Cardiac muscle cell (in vitro differentiated cells and primary cell): ENCODE data around the gene PSME3IP1. TPM values are rescaled to one million over a fixed set of nuclear protein-coding genes. Genes with fewer than 3 reads are reported as not detected.

Experiments
- DNase-seq, 2 donors: peaks; one replicate each; pipeline versions ENCODE4 v3.0.0 to v3.0.0-alpha.2; 2010 to 2017; ENCODE audit warnings: low read depth in 1 of 2, low spot score in 1 of 2
- H3K27ac ChIP-seq: fragments of 200-600 bp; sonication (generic); 2 replicates; pipeline ENCODE4 v1.5.1; 2016
- H3K27me3 ChIP-seq: fragments of 200-600 bp; sonication (generic); 2 replicates; pipeline ENCODE4 v1.6.0; 2016; ENCODE audit warnings: control low read depth
- H3K36me3 ChIP-seq: fragments of 200-600 bp; sonication (generic); 2 replicates; pipeline ENCODE4 v1.5.1; 2016; ENCODE audit warnings: control low read depth
- H3K4me1 ChIP-seq: fragments of 200-600 bp; sonication (generic); 2 replicates; pipeline ENCODE4 v1.8.1; 2017; ENCODE audit warnings: low read depth, mild to moderate bottlenecking, mixed run types
- H3K4me3 ChIP-seq: fragments of 200-600 bp; sonication (generic); 2 replicates; pipeline ENCODE4 v1.5.1; 2016; ENCODE audit warnings: mild to moderate bottlenecking
- H3K9me3 ChIP-seq: fragments of 200-600 bp; sonication (generic); 2 replicates; pipeline ENCODE4 v1.5.1; 2017; ENCODE audit warnings: low read depth, mild to moderate bottlenecking, control low read depth
- polyA plus RNA-seq: library from polyadenylated mRNA; unstranded; fragments of >200 nt; fragmentation: Nextera tagmentation; extraction: Ambion mirVana; gene quantifications from 2 replicates; pipeline ENCODE4 v1.2.1, GENCODE V29; 2016
- total RNA-seq: library from RNA; depleted of rRNA; stranded (reverse); fragments of >200 nt; gene quantifications from 2 replicates; pipeline ENCODE4 v1.2.3, GENCODE V29; 2016
- TF ChIP-seq, protein P1 (sequence below): IDR thresholded peaks from 2 replicates; pipeline ENCODE4 v1.5.1; 2012; ENCODE audit warnings: low read depth, mild to moderate bottlenecking, low read length

Gene PSME3IP1
- total and polyA plus RNA-seq, 2 experiments from 2014 or later: 73.6 to 108 TPM

GRCh38 chr16:57231821-57232350 is 46.0 kb upstream of the PSME3IP1 start:
- no peak overlapping the region for H3K27ac ChIP-seq
- no peak overlapping the region for H3K4me3 ChIP-seq
- DNase-seq: peak in 1 of 2 donors; percentile 10
- H3K27me3 ChIP-seq: no peaks in the 10 kb centered on the region
- TF ChIP-seq, protein P1, sequence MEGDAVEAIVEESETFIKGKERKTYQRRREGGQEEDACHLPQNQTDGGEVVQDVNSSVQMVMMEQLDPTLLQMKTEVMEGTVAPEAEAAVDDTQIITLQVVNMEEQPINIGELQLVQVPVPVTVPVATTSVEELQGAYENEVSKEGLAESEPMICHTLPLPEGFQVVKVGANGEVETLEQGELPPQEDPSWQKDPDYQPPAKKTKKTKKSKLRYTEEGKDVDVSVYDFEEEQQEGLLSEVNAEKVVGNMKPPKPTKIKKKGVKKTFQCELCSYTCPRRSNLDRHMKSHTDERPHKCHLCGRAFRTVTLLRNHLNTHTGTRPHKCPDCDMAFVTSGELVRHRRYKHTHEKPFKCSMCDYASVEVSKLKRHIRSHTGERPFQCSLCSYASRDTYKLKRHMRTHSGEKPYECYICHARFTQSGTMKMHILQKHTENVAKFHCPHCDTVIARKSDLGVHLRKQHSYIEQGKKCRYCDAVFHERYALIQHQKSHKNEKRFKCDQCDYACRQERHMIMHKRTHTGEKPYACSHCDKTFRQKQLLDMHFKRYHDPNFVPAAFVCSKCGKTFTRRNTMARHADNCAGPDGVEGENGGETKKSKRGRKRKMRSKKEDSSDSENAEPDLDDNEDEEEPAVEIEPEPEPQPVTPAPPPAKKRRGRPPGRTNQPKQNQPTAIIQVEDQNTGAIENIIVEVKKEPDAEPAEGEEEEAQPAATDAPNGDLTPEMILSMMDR: no peak
- H3K36me3 ChIP-seq: peaks cover 58% of the 10 kb centered on the region
- no peaks in the 10 kb centered on the region for H3K4me1 ChIP-seq
- H3K9me3 ChIP-seq: no peaks in the 10 kb centered on the region

DNA sequence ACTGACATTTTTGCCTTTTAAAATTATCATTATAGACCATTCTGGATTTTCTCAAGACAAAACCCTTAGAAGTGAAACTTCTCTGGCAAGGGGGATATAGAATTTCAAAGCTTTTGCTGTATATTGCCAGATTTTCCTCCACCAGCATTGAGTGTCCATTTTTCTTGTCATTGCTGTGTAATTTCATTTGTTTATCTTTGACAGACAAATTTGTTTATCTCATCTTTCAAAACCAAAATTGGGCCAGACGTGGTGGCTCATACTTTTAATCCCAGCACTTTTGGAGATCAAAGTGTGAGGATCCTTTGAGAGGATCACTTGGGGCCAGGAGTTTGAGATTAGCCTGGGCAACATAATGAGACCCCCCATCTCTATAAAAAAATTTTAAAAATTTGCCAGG is 43.2 kb upstream of the PSME3IP1 start:
- H3K36me3 ChIP-seq: peaks cover 58% of the 10 kb centered on the region

GRCh38 chr16:57226701-57227621 is 41.1 kb upstream of the PSME3IP1 start:
- H3K27me3 ChIP-seq: no peaks in the 10 kb centered on the region
- H3K4me3 ChIP-seq: no peak overlapping the region
- H3K4me1 ChIP-seq: no peaks in the 10 kb centered on the region
- DNase-seq: no peak
- H3K36me3 ChIP-seq: peaks cover 56% of the 10 kb centered on the region
- H3K9me3 ChIP-seq: no peaks in the 10 kb centered on the region
- no peak overlapping the region for H3K27ac ChIP-seq
- TF ChIP-seq, protein P1: no peak

More for the DNA sequence above, 43.2 kb upstream of the PSME3IP1 start:
- no peaks in the 10 kb centered on the region for H3K4me1 ChIP-seq
- no peak overlapping the region for H3K27ac ChIP-seq
- TF ChIP-seq, protein P1: no peak
- DNase-seq: no peak
- H3K9me3 ChIP-seq: no peaks in the 10 kb centered on the region
- H3K27me3 ChIP-seq: no peaks in the 10 kb centered on the region
- H3K4me3 ChIP-seq: no peak overlapping the region

DNA sequence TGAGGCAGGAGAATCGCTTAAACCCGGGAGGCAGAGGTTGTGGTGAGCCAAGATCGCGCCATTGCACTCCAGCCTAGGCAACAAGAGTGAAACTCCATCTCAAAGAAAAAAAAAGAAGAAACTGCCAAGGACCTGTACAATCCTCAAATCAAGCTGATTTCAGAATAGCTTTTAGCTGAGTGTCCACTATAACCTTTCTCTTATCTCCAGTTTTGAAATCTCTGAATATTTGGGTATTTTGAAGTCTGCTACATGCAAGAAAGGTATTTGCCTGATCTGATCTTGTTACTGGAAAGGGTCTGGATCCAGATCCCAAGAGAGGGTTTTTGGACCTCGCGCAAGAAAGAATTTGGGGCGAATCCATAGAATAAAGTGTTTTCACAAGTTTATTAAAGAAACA is 40.1 kb upstream of the PSME3IP1 start:
- no peaks in the 10 kb centered on the region for H3K4me1 ChIP-seq
- H3K27me3 ChIP-seq: no peaks in the 10 kb centered on the region
- DNase-seq: no peak
- H3K27ac ChIP-seq: no peak overlapping the region
- peaks cover 56% of the 10 kb centered on the region for H3K36me3 ChIP-seq
- H3K4me3 ChIP-seq: no peak overlapping the region
- no peaks in the 10 kb centered on the region for H3K9me3 ChIP-seq
- TF ChIP-seq, protein P1: no peak

- TF ChIP-seq, protein P1: no peak
- H3K36me3 ChIP-seq: peaks cover 51% of the 10 kb centered on the region
- peak in 1 of 2 donors; percentile 5 for DNase-seq
These were observed 39.0 kb upstream of the PSME3IP1 start for GRCh38 chr16:57224651-57225335.

More at GRCh38 chr16:57224651-57225335, 39.0 kb upstream of the PSME3IP1 start:
- Histone ChIP-seq H3K9me3 (no peaks in the 10 kb centered on the region), H3K4me1 (no peaks in the 10 kb centered on the region), H3K27ac (peak overlapping the region; percentile 59), H3K4me3 (no peak overlapping the region), H3K27me3 (no peaks in the 10 kb centered on the region)
